Mesodermal cell (in vitro differentiated cells): ENCODE results near the gene TTC23L.

ENCODE experiments used
- H3K27ac ChIP-seq: 2 replicates; pipeline ENCODE4 v1.7.0; 2013; ENCODE audit warnings: mild to moderate bottlenecking, low read depth, low read length, moderate library complexity; ENCODE audit not compliant: severe bottlenecking
- H3K36me3 ChIP-seq: 2 replicates; pipeline ENCODE4 v1.7.1; 2013; ENCODE audit warnings: mild to moderate bottlenecking, low read length, moderate library complexity; ENCODE audit not compliant: control insufficient read depth, insufficient read depth
- H3K4me1 ChIP-seq: one replicate; pipeline ENCODE4 v1.7.1; 2013; ENCODE audit warnings: mild to moderate bottlenecking, low read length; ENCODE audit not compliant: insufficient read depth, control insufficient read depth, poor library complexity, severe bottlenecking
- H3K4me3 ChIP-seq: 2 replicates; pipeline ENCODE4 v1.7.0; 2013; ENCODE audit warnings: low read length, control low read depth, mild to moderate bottlenecking; ENCODE audit not compliant: insufficient read depth, poor library complexity, severe bottlenecking; ENCODE audit errors: extremely low read depth
- H3K9me3 ChIP-seq: 2 replicates; pipeline ENCODE4 v1.7.1; 2013; ENCODE audit warnings: mild to moderate bottlenecking, low read length, moderate library complexity; ENCODE audit not compliant: control insufficient read depth
- WGBS, 2 experiments: methylation state at CpG; one replicate each; pipeline ENCODE4 v1.1.5; 2013; ENCODE audit warnings: missing lambda C conversion rate in 2 of 2; ENCODE audit not compliant: insufficient coverage in 2 of 2; 5-methylcytosine and 5-hydroxymethylcytosine counted together

Gene TTC23L

DNA sequence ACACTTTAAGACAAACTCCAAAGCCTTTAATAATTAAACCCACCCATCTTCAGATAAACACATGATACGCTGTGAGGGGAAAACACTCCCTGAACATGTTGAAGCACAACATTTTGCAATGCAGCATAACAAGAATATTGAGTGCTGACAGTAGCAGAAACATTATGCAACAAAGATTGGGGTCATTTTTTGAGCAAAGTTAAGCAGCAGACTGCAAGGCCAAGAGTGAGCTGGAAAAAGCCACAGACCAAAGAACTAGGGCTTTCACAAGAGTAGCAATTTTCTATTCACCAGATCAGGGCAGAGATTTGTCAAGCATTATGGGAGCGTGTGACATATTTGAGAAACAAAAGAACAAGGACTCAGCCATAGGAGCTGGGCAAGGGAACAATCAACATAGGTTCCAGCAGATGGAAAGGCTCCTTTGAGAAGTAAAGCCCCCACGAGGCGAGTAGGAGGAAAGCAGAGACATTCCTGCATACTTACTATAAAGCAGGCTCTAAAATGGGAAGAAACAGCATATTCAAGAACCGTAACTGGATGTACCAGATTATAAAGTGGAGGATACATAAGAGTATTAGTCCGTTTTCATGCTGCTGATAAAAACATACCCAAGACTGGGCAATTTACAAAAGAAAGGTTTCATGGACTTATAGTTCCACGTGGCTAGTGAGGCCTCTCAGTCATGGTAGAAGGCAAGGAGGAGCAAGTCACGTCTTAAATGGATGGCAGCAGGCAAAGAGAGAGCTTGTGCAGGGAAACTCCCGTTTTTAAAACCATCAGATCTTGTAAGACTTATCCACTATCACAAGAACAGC lies 4.8 kb upstream of the TTC23L start:
- no peak overlapping the region for H3K4me3 ChIP-seq
- H3K4me1 ChIP-seq: peaks cover 3% of the 10 kb centered on the region
- H3K27ac ChIP-seq: no peak overlapping the region
- peaks cover 48% of the 10 kb centered on the region for H3K36me3 ChIP-seq
- no peaks in the 10 kb centered on the region for H3K9me3 ChIP-seq
- WGBS, 2 experiments: 87 to 97% methylated on average over 7 of the region's 9 CpGs

DNA sequence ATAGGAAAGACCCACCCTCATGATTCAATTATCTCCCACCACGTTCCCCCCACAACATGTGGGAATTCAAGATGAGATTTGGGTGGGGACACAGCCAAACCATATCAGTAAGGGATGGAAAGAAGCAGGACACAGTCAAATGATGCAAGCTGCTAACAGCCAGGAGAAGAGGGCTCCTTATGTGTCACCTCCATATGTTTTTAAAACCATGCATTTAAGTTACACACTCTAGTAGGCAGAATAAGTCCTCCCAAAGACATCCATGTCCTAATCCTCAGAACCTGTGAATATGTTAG lies 4.2 kb upstream of the TTC23L start:
- Histone ChIP-seq H3K9me3 (no peaks in the 10 kb centered on the region), H3K27ac (no peak overlapping the region), H3K4me3 (no peak overlapping the region), H3K36me3 (peaks cover 42% of the 10 kb centered on the region), H3K4me1 (peaks cover 3% of the 10 kb centered on the region)
- WGBS, 2 experiments: 100% methylated on average over 1 of the region's 1 CpG; no CpG with 5 or more reads in 1 of the 2 experiments

- Histone ChIP-seq H3K36me3 (peaks cover 33% of the 10 kb centered on the region), H3K4me3 (no peak overlapping the region), H3K4me1 (peaks cover 3% of the 10 kb centered on the region), H3K9me3 (no peaks in the 10 kb centered on the region), H3K27ac (no peak overlapping the region)
- 93 to 100% methylated on average over 1 to 2 of the region's 3 CpGs for WGBS, 2 experiments
Observed at GRCh38 chr5:34835664-34836063, 3.3 kb upstream of the TTC23L start.

GRCh38 chr5:34841816-34842215 lies 2.9 kb downstream of the TTC23L start:
- H3K36me3 ChIP-seq: no peaks in the 10 kb centered on the region
- 40 to 100% methylated on average over 1 of the region's 2 CpGs for WGBS, 2 experiments
- H3K9me3 ChIP-seq: no peaks in the 10 kb centered on the region
- no peak overlapping the region for H3K27ac ChIP-seq
- peaks cover 3% of the 10 kb centered on the region for H3K4me1 ChIP-seq
- H3K4me3 ChIP-seq: no peak overlapping the region

DNA sequence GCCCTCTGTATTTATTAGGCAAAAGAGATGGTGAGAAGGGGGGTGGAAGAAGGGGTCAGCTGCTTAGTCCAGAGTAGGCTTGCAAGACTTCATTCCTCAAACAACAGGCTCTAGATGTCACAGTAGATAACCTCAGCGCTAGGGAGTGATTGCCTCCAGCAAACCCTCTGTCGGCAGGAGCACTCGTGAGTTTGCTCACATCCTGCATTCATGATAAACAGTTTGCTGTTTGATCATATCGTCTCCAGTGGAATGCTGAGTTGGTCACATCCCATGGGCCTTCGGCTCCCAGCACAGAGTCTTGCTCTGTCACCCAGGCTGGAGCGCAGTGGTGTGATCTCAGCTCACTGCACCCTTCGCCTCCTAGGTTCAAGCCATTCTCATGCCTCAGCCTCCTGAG lies 3.6 kb downstream of the TTC23L start:
- Histone ChIP-seq H3K9me3 (no peaks in the 10 kb centered on the region), H3K36me3 (no peaks in the 10 kb centered on the region), H3K27ac (no peak overlapping the region), H3K4me3 (no peak overlapping the region), H3K4me1 (peaks cover 3% of the 10 kb centered on the region)
- WGBS, 2 experiments: 82 to 94% methylated on average over 7 of the region's 7 CpGs

DNA sequence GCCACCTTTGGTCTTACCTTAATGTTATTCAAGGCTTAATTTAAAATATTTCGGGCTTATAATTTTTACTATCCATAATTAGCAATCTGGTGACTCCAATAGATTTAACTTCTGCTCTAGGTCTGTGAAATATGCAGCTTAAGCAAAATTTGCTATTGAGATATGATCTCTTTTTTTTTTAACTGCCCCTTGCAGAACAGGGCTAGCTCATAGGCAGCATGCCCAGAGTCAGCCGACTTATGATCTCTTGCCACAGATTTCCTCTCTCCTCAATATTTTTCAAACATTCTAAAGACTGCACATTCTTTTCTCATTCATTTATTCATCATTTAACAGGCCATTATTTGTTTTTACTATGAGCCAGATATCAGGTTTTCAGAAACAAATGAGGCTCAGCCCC lies 4.5 kb downstream of the TTC23L start:
- Histone ChIP-seq H3K4me1 (no peaks in the 10 kb centered on the region), H3K36me3 (no peaks in the 10 kb centered on the region), H3K27ac (no peak overlapping the region), H3K9me3 (no peaks in the 10 kb centered on the region), H3K4me3 (no peak overlapping the region)
- WGBS, 2 experiments: 90 to 100% methylated on average over 1 of the region's 2 CpGs

DNA sequence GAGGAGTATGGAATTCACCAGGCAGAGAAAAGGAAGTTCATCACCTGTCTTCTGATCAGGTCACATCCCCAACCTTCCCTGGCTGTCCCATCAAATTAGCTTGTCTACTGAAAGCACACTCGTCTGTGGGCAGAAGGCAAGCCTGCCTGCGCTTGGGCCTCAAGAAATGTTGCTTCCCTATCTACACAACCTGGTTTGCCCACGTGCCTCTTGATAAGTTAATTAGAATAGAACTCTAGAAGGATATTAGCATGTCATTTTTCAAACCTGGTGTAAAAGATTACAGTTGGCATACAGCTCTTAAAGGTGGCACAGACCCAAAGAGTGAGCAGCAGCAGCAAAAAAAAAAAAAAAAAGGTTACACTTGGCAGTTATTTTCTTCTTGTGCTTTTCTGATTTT lies 5.1 kb downstream of the TTC23L start:
- H3K4me1 ChIP-seq: no peaks in the 10 kb centered on the region
- 100% methylated on average over 1 of the region's 3 CpGs; no CpG with 5 or more reads in 1 of the 2 experiments for WGBS, 2 experiments
- no peaks in the 10 kb centered on the region for H3K36me3 ChIP-seq
- H3K9me3 ChIP-seq: no peaks in the 10 kb centered on the region
- no peak overlapping the region for H3K27ac ChIP-seq
- H3K4me3 ChIP-seq: no peak overlapping the region

- H3K36me3 ChIP-seq: no peaks in the 10 kb centered on the region
- no peak overlapping the region for H3K4me3 ChIP-seq
- no peaks in the 10 kb centered on the region for H3K4me1 ChIP-seq
- no peak overlapping the region for H3K27ac ChIP-seq
- no peaks in the 10 kb centered on the region for H3K9me3 ChIP-seq
- 100% methylated on average over 1 to 2 of the region's 4 CpGs for WGBS, 2 experiments
Observed at GRCh38 chr5:34844999-34845398, 6.0 kb downstream of the TTC23L start.

GRCh38 chr5:34847056-34847455 lies 8.1 kb downstream of the TTC23L start:
- H3K4me3 ChIP-seq: no peak overlapping the region
- H3K9me3 ChIP-seq: no peaks in the 10 kb centered on the region
- H3K4me1 ChIP-seq: no peaks in the 10 kb centered on the region
- no peak overlapping the region for H3K27ac ChIP-seq
- H3K36me3 ChIP-seq: no peaks in the 10 kb centered on the region

DNA sequence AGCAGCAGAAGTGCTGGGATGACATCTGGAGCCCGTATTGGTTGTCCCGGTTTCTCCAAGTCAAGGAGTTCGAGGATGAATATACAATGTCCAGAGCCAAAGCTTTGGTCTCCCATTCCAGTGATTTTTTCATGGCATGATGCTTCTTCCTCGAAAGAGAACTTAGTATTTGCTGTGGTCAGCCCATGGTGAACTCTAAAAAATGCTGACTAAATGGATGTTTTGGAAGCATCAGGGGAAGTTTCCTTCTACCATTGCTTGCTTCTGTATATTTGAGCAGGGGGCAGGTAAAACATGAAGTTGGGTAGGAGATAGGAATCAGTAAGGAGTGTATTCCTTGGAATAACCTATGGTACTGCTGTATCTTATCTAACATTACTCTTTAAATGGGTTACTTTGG lies 8.6 kb downstream of the TTC23L start:
- H3K27ac ChIP-seq: no peak overlapping the region
- no peaks in the 10 kb centered on the region for H3K9me3 ChIP-seq
- no peak overlapping the region for H3K4me3 ChIP-seq
- WGBS, 2 experiments: 88 to 93% methylated on average over 2 to 3 of the region's 4 CpGs
- H3K4me1 ChIP-seq: no peaks in the 10 kb centered on the region
- H3K36me3 ChIP-seq: no peaks in the 10 kb centered on the region

DNA sequence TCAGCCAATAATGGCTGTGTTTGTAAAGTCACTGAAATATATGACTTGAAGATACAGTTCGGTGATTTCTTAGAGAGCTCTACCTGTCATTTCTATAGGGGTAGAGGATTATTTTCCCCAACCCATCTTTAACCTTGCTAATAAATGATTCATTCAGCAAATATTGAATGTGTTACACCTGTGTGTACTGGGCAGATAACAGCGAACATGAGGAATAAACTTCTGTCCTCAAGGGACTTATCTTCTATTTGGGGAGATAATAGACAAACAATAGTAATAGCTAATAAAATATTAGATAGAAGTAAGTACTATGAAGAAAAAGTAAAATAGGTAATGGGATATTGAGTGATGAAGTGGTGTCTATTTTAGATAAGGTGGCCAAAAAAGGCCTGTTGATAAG lies 9.3 kb downstream of the TTC23L start:
- Histone ChIP-seq H3K4me3 (no peak overlapping the region), H3K4me1 (no peaks in the 10 kb centered on the region), H3K9me3 (no peaks in the 10 kb centered on the region), H3K36me3 (no peaks in the 10 kb centered on the region), H3K27ac (no peak overlapping the region)
- WGBS, 2 experiments: no CpG with 5 or more reads among the region's 2 CpGs
